ENCODE results near the gene FLRT1. TPM values are rescaled to one million over a fixed set of nuclear protein-coding genes. Genes with fewer than 3 reads are reported as not detected.

The FLRT1 gene
- total RNA-seq, 1 donor from 2014 or later = 1.2 TPM

GRCh38 chr11:64081745-64082442, 46.2 kb downstream of the FLRT1 start:
- intact Hi-C loops (cut with DNase I) = no loop called here

GRCh38 chr11:64083398-64084080, 47.8 kb downstream of the FLRT1 start:
- DNase-seq (ENCODE audit: low spot score) = no peak
- intact Hi-C loops (cut with DNase I) = no loop called here

More at GRCh38 chr11:64081745-64082442, 46.2 kb downstream of the FLRT1 start:
- DNase-seq (ENCODE audit: low spot score) = no peak

GRCh38 chr11:64084146-64084950, 48.6 kb downstream of the FLRT1 start:
- intact Hi-C loops (cut with DNase I) = no loop called here
- no peak for DNase-seq (ENCODE audit: low spot score)

- intact Hi-C loops (cut with DNase I) = no loop called here
- DNase-seq (ENCODE audit: low spot score) = no peak
Observed at GRCh38 chr11:64084951-64085710, 49.4 kb downstream of the FLRT1 start.

Other genes starting within 250 kb of the FLRT1 start
- gene SPINDOC, start 222.5 kb upstream of the FLRT1 start, total RNA-seq = 14.0 TPM
- 32.4 TPM for gene MARK2, start 196.8 kb upstream of the FLRT1 start, total RNA-seq
- gene RCOR2, start 118.8 kb upstream of the FLRT1 start, total RNA-seq = 4.8 TPM
- gene NAA40, start 96.9 kb upstream of the FLRT1 start, total RNA-seq = 19.2 TPM
- gene COX8A, start 61.3 kb upstream of the FLRT1 start, total RNA-seq = 877 TPM
- 48.1 TPM for gene OTUB1, start 49.5 kb upstream of the FLRT1 start, total RNA-seq
- 86.2 TPM for gene MACROD1, start 130.2 kb downstream of the FLRT1 start, total RNA-seq
- 86.0 TPM for gene STIP1, start 150.2 kb downstream of the FLRT1 start, total RNA-seq
- gene FERMT3, start 170.8 kb downstream of the FLRT1 start, total RNA-seq = 7.8 TPM
- gene TRPT1, start 190.3 kb downstream of the FLRT1 start, total RNA-seq = 49.7 TPM
- gene NUDT22, start 190.3 kb downstream of the FLRT1 start, total RNA-seq = 75.0 TPM
- 51.9 TPM for gene DNAJC4, start 194.6 kb downstream of the FLRT1 start, total RNA-seq
- gene VEGFB, start 198.7 kb downstream of the FLRT1 start, total RNA-seq = 261 TPM
- 57.8 TPM for gene FKBP2, start 205.2 kb downstream of the FLRT1 start, total RNA-seq
- 113 TPM for gene PPP1R14B, start 211.0 kb downstream of the FLRT1 start, total RNA-seq
- 9.6 TPM for gene PLCB3, start 215.6 kb downstream of the FLRT1 start, total RNA-seq
- gene BAD, start 248.7 kb downstream of the FLRT1 start, total RNA-seq = 45.9 TPM
- gene GPR137, start 249.9 kb downstream of the FLRT1 start, total RNA-seq = 37.7 TPM